BLaER1 (cell line): ENCODE results near the gene PROK2.

Source experiments
- H3K27ac ChIP-seq: shearing (Covaris generic); formaldehyde crosslinking; 2 replicates; pipeline ENCODE4 v1.8.1; 2022
- H3K27me3 ChIP-seq: shearing (Covaris generic); formaldehyde crosslinking; 2 replicates; pipeline ENCODE4 v1.8.1; 2022
- H3K36me3 ChIP-seq: shearing (Covaris generic); formaldehyde crosslinking; 2 replicates; pipeline ENCODE4 v1.8.1; 2022
- H3K4me1 ChIP-seq: shearing (Covaris generic); formaldehyde crosslinking; 2 replicates; pipeline ENCODE4 v1.8.1; 2022
- H3K4me2 ChIP-seq: shearing (Covaris generic); formaldehyde crosslinking; 2 replicates; pipeline ENCODE4 v1.8.1; 2022
- H3K4me3 ChIP-seq: shearing (Covaris generic); formaldehyde crosslinking; 2 replicates; pipeline ENCODE4 v1.8.1; 2022
- H3K9ac ChIP-seq: shearing (Covaris generic); formaldehyde crosslinking; 2 replicates; pipeline ENCODE4 v1.8.1; 2022
- H3K9me3 ChIP-seq: shearing (Covaris generic); formaldehyde crosslinking; 2 replicates; pipeline ENCODE4 v1.8.1; 2022
- H4K20me1 ChIP-seq: shearing (Covaris generic); formaldehyde crosslinking; 2 replicates; pipeline ENCODE4 v1.8.1; 2022
- Cebpa-rat ChIP-seq: shearing (Covaris generic); IDR thresholded peaks from 2 replicates; pipeline ENCODE4 v1.8.1; 2022

PROK2 gene

GRCh38 chr3:71784914-71785531 lies at the start of gene PROK2:
Gene PROK2, minus strand, starts transcription at chr3:71785148. Its CDS starts 96 bp downstream, at chr3:71785052.
- Histone ChIP-seq H4K20me1 (peaks cover 30% of the 10 kb centered on the region), H3K4me2 (peak within 1 kb of the TSS; percentile 94), H3K9ac (0 out of 2 replicates have a peak within 1 kb of the TSS, but pooled peaks have one; percentile 27), H3K27ac (no peak within 1 kb of the TSS), H3K4me3 (peak within 1 kb of the TSS; percentile 65), H3K27me3 (peaks cover 69% of the 10 kb centered on the region), H3K4me1 (peaks cover 18% of the 10 kb centered on the region), H3K9me3 (no peaks in the 10 kb centered on the region), H3K36me3 (no peaks in the 10 kb centered on the region)
- no peak for TF ChIP-seq Cebpa-rat

- no peak for TF ChIP-seq Cebpa-rat
- Histone ChIP-seq H3K4me2 (no peak overlapping the region), H4K20me1 (no peaks in the 10 kb centered on the region), H3K36me3 (no peaks in the 10 kb centered on the region), H3K9me3 (no peaks in the 10 kb centered on the region), H3K27me3 (no peaks in the 10 kb centered on the region), H3K4me3 (no peak overlapping the region), H3K27ac (no peak overlapping the region), H3K9ac (no peak overlapping the region), H3K4me1 (no peaks in the 10 kb centered on the region)
Observed at GRCh38 chr3:71831599-71831998, 46.7 kb upstream of the PROK2 start.

- no peak for TF ChIP-seq Cebpa-rat
- Histone ChIP-seq H3K27me3 (no peaks in the 10 kb centered on the region), H4K20me1 (no peaks in the 10 kb centered on the region), H3K9ac (no peak overlapping the region), H3K4me1 (no peaks in the 10 kb centered on the region), H3K9me3 (no peaks in the 10 kb centered on the region), H3K27ac (no peak overlapping the region), H3K4me2 (no peak overlapping the region), H3K36me3 (no peaks in the 10 kb centered on the region), H3K4me3 (no peak overlapping the region)
Observed at GRCh38 chr3:71825551-71826283, 40.8 kb upstream of the PROK2 start.

- Histone ChIP-seq H3K4me1 (no peaks in the 10 kb centered on the region), H3K27ac (no peak overlapping the region), H3K4me2 (no peak overlapping the region), H4K20me1 (no peaks in the 10 kb centered on the region), H3K4me3 (no peak overlapping the region), H3K9ac (no peak overlapping the region), H3K36me3 (no peaks in the 10 kb centered on the region), H3K9me3 (no peaks in the 10 kb centered on the region), H3K27me3 (no peaks in the 10 kb centered on the region)
- no peak for TF ChIP-seq Cebpa-rat
Observed at GRCh38 chr3:71821116-71821515, 36.2 kb upstream of the PROK2 start.

- H4K20me1 ChIP-seq = no peaks in the 10 kb centered on the region
- no peak overlapping the region for H3K9ac ChIP-seq
- no peaks in the 10 kb centered on the region for H3K4me1 ChIP-seq
- no peak overlapping the region for H3K4me2 ChIP-seq
- TF ChIP-seq Cebpa-rat = no peak
- H3K9me3 ChIP-seq = no peaks in the 10 kb centered on the region
- no peak overlapping the region for H3K4me3 ChIP-seq
- H3K27ac ChIP-seq = no peak overlapping the region
- H3K36me3 ChIP-seq = no peaks in the 10 kb centered on the region
- no peaks in the 10 kb centered on the region for H3K27me3 ChIP-seq
Observed at GRCh38 chr3:71817262-71817661, 32.3 kb upstream of the PROK2 start.

GRCh38 chr3:71816767-71817156 lies 31.8 kb upstream of the PROK2 start:
- no peaks in the 10 kb centered on the region for H3K4me1 ChIP-seq
- no peaks in the 10 kb centered on the region for H4K20me1 ChIP-seq
- H3K4me2 ChIP-seq = no peak overlapping the region
- no peaks in the 10 kb centered on the region for H3K36me3 ChIP-seq
- H3K27me3 ChIP-seq = no peaks in the 10 kb centered on the region
- H3K9ac ChIP-seq = no peak overlapping the region
- H3K9me3 ChIP-seq = no peaks in the 10 kb centered on the region
- no peak overlapping the region for H3K4me3 ChIP-seq
- TF ChIP-seq Cebpa-rat = no peak
- H3K27ac ChIP-seq = no peak overlapping the region

- no peak for TF ChIP-seq Cebpa-rat
- Histone ChIP-seq H3K9me3 (no peaks in the 10 kb centered on the region), H3K4me3 (no peak overlapping the region), H3K36me3 (no peaks in the 10 kb centered on the region), H3K4me2 (no peak overlapping the region), H4K20me1 (no peaks in the 10 kb centered on the region), H3K27me3 (no peaks in the 10 kb centered on the region), H3K4me1 (no peaks in the 10 kb centered on the region), H3K9ac (no peak overlapping the region), H3K27ac (no peak overlapping the region)
Observed at GRCh38 chr3:71815340-71816067, 30.6 kb upstream of the PROK2 start.

GRCh38 chr3:71813704-71814103 lies 28.8 kb upstream of the PROK2 start:
- Histone ChIP-seq H3K4me1 (no peaks in the 10 kb centered on the region), H3K4me3 (no peak overlapping the region), H3K27me3 (no peaks in the 10 kb centered on the region), H3K27ac (no peak overlapping the region), H3K9ac (no peak overlapping the region), H3K4me2 (no peak overlapping the region), H4K20me1 (no peaks in the 10 kb centered on the region), H3K9me3 (no peaks in the 10 kb centered on the region), H3K36me3 (no peaks in the 10 kb centered on the region)
- TF ChIP-seq Cebpa-rat = no peak

GRCh38 chr3:71813073-71813472 lies 28.1 kb upstream of the PROK2 start:
- Histone ChIP-seq H3K4me1 (no peaks in the 10 kb centered on the region), H3K27me3 (no peaks in the 10 kb centered on the region)
- no peak for TF ChIP-seq Cebpa-rat

GRCh38 chr3:71810056-71810455 lies 25.1 kb upstream of the PROK2 start:
- H3K9ac ChIP-seq = no peak overlapping the region
- H3K4me2 ChIP-seq = no peak overlapping the region
- TF ChIP-seq Cebpa-rat = no peak
- H3K9me3 ChIP-seq = no peaks in the 10 kb centered on the region
- no peak overlapping the region for H3K4me3 ChIP-seq
- no peak overlapping the region for H3K27ac ChIP-seq
- H3K27me3 ChIP-seq = no peaks in the 10 kb centered on the region
- H4K20me1 ChIP-seq = no peaks in the 10 kb centered on the region
- no peaks in the 10 kb centered on the region for H3K36me3 ChIP-seq
- peaks cover 3% of the 10 kb centered on the region for H3K4me1 ChIP-seq

More at GRCh38 chr3:71813073-71813472, 28.1 kb upstream of the PROK2 start:
- Histone ChIP-seq H3K4me2 (no peak overlapping the region), H3K36me3 (no peaks in the 10 kb centered on the region), H3K9ac (no peak overlapping the region), H4K20me1 (no peaks in the 10 kb centered on the region), H3K9me3 (no peaks in the 10 kb centered on the region), H3K27ac (no peak overlapping the region), H3K4me3 (no peak overlapping the region)
